CD4-positive, alpha-beta T cell treated with Interleukin-21 for 1 hour (primary cell): ENCODE data around the gene CEACAM19.
"Not testable (repeated sequence)": the region's sequence is repeated elsewhere in the genome, so short reads cannot be mapped to it uniquely, and the experiment has no call there.

ENCODE experiments used
- DNase-seq: peaks from one replicate; pipeline ENCODE4 v3.0.0-alpha.2; 2020

Gene CEACAM19

DNA sequence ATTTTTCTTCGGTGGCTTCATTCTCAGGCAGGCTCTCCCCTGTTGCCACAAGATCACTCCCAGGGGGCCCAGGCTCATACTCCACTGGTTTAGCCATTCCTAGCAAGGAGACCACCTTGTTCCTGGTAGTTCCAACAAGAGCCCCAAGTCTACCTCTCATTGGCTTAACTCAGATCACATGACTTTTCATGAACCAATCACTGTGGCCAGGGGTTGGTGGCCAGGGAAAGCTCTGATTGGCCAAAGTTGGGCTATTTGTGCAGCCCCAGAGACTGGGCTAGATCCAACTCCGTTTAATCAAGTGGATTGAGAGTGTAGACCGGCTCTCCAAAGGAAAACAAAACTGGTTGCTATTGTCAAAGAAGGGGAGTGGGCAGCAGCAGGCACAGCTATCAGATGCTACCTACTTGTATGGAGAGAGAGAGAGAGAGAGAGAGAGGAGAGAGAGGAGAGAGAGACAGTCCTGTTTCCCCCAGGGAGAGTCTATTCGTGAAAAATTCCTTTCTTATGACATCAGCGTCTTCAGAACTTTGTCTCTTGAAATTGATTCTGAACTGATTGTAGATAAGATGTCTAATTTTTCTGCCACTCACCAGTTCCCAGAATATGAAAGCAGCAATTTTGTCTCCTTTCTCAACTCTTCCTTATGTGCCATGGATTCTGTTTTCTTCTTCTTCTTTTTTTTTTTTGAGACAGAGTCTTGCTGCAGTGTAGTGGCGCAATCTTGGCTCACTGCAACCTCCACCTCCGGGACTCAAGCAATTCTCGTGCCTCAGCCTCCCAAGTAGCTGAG is 5.9 kb downstream of the CEACAM19 start:
- no peak for DNase-seq

DNA sequence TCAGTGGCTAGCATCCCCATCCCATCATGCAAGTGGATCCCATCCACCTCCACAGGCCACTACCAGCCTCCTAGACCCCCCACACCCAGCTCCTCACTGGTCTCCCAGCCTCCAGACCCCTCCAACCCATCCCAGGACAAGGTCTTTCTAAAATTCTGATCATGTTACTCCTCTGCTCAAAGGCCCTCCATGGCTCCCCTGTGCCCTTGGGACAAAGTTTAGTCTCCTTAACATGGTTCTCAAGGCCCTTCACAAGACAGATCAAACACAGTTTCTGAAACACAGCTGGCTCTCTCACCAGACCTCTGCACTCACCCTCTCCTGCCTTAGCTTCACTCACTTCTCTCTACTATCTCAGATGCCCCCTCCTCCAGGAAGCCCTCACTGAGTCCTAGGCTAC is 9.3 kb downstream of the CEACAM19 start:
- no peak for DNase-seq

GRCh38 chr19:44681992-44682790 is 10.9 kb downstream of the CEACAM19 start:
- DNase-seq, result no peak

DNA sequence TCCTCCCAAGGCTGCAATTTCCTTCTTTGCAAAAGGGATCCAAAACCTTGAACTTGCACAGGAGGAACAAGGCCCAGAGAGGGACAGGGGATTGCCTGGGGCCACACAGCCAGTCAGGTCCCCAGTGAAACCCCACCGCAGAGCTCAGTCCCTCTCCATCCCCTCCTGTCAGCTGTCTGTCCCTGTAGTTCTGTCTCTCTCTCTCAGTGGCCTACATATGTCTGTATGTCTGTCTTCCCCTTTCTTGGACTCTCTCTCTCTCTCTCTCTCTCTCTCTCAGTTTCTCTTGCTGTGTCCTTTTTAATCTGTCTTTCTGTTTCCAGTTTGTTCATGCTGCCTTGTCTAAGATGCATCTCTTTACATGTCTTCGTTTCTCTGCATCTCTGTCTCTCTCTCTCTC is 11.5 kb downstream of the CEACAM19 start:
- DNase-seq, result no peak

GRCh38 chr19:44683434-44684210 is 12.3 kb downstream of the CEACAM19 start:
- no peak for DNase-seq

DNA sequence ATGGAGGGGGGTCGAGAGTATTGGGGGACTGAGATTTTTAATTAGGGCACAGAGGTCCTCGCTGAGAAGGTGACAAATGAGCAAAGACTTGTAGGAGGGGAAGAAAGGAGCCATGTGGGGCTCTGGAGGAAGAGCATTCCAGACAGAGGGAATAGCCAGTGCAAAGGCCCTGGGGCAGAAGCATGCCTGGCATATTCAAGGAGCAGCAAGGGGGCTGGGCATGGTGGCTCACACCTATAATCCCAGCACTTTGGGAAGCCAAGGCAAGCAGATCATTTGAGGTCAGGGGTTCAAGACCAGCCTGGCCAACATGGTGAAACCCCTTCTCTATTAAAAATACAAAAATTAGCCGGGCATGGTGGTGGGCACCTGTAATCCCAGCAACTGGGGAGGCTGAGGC is 13.1 kb downstream of the CEACAM19 start:
- DNase-seq, result not testable (repeated sequence)

- DNase-seq, result no peak
Observed at GRCh38 chr19:44684892-44685863, 13.9 kb downstream of the CEACAM19 start.

DNA sequence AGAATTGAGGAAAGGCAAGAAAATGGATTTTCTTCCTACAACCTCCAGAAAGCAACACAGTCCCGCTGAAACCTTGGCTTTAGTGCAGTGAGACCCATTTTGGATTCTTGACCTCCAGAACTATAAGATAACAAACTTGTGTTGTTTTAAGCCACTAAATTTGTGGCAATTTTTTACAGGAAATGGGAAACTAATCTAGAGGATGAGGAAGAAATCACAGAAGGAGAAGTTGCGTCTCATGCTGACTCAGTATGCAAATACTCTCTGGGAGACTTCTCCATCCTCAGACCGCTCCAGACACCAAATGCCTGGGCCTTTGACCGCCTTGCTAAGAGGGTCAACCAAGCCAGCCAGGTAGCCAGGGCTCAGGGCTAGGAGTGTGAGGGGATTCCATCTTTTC is 14.6 kb downstream of the CEACAM19 start:
- DNase-seq, result no peak

DNA sequence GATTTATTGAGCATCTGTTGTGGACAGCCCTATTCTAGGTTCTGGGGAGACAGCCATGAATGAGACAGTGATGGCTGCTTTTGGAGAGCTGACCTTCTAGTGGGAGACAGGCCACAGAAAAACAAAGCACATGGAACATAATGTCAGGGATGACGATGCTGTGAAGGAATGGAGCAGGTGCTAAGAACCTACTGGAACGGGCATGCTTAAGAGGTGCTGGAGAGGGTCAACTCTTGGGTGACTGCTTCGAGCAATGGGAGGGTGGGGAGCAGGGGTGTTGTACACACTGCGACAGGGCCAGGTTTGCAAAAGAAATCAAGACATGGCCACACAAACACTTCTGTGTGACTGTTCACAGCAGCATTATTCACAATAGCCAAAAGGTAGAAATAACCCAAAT is 15.6 kb downstream of the CEACAM19 start:
- no peak for DNase-seq

GRCh38 chr19:44687888-44688287 is 16.6 kb downstream of the CEACAM19 start:
- DNase-seq, result no peak

DNA sequence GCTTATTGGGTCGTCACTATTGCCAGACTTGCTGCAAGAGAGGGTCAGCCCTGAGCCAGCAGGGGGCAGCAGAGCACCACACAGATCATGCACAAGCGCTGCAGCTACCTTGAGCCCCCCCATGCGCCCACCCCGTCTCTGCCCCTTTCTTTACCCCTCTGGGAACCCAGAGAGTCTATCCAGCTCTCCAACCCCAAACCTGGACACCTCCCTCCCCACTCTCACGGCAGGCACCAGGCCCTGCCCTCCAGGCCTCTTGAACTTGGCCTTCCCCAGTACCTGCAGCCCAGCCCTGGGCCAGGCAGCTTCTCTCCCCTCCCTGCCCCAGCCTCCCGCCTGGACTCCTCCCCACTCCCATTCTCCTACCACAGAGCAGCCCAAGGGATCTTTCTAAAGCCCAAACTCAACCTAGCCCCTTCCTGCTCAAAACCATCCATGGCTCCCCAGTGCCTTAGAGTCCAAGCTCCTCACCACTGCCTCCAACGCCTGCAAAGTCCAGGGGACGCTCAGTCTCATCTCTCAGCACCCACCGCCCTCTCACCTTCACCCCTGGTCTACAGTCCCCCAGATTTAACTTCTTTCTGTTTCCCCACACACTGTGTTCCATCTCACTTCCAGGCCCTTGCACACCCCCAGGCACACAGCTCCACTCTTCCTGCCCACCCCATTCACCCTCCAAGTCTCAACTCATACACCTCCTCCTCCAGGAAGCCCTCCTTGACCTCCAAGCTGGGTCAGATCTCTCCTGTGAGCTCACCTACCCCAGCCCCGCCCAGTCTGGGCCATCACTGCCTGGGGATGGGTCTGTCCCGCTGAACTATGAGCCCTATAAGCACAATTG is 18.2 kb downstream of the CEACAM19 start:
- peak; percentile 73 for DNase-seq

DNA sequence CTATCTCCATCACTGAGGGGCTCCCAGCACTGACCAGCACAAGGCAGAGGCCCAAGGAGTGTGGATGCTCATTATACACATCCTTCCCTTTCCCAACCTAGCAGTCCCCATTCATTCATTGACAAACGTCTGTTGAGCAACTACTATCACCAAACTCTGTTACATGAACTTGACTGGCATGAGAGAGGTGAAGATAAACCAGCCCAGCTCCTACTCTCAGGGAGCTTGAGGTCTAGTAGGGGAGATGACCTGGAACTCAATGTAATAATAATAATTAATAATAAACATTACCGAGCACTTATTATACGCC is 18.8 kb downstream of the CEACAM19 start:
- no peak for DNase-seq

- DNase-seq, result no peak
Observed at GRCh38 chr19:44692379-44692721, 21.1 kb downstream of the CEACAM19 start.

DNA sequence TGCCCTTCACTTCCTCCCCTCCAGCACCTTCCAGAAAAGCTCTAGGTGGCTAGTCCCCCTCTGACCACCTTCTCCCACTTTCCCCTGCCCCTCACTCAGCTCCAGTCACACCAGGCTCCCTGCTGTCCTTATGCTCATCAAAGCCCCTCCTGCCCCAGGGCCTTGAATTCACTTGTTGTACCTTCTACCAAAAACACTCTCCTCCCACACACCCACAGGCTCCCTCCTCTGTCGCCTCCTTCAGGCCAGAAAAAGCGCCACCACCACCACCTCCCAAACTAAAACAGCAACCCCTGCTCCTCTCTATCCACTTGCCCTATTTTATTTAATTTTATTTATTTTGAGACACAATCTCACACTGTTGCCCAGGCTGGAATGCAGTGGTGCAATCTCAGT is 22.9 kb downstream of the CEACAM19 start:
- DNase-seq, result peak; percentile 18

DNA sequence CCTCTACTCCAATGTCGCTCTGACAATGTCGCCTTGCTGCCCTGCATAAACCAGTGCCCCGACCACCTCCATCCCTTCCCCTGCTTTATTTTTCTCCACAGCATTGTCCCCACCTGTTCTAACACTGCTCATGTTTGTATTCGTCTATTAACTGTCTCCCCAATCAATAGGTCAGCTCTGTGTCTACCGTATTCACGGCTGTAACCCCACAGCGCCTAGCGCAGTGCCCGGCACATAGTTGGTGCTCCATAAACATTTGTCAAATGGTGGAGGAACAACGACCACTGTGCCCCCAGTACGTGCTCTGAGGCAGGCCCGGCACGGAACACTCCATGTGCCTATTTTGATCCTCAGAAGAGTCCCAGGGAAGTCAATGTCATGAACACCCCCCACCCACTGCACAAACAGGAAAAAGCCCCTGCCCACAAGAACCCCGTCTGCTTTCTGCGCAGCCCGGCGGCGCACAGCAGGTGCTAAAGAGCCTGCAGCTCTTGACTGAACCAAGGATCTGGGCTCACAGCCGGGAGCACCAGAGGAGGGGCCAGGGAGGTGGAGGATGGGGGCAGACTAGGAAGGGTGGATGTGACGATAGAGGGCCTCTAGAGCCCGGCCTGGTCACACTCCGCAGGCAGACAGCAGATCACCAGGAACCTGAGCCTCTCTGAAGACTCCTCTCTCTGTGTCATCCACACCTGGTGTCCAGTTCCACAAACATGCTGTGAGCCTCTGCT is 25.8 kb downstream of the CEACAM19 start:
- no peak for DNase-seq

DNA sequence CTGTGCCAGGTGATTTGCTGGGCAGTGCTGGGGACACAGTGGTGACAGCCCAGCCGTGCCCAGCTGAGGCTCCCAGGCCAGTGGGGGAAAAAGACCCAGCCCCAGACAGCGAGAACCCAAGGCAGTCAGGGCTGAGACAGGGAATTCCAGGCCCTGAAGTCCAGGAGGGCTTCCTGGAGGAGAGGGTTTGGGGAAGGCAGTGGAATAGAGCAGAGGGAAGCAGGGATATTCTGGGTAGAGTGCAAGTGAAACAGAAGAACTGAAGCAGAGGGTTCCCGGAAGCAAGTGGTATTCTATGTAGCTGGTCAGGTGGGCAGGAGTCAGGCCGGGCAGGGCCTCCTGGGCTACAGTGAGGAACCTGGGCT is 26.4 kb downstream of the CEACAM19 start:
- DNase-seq, result no peak

DNA sequence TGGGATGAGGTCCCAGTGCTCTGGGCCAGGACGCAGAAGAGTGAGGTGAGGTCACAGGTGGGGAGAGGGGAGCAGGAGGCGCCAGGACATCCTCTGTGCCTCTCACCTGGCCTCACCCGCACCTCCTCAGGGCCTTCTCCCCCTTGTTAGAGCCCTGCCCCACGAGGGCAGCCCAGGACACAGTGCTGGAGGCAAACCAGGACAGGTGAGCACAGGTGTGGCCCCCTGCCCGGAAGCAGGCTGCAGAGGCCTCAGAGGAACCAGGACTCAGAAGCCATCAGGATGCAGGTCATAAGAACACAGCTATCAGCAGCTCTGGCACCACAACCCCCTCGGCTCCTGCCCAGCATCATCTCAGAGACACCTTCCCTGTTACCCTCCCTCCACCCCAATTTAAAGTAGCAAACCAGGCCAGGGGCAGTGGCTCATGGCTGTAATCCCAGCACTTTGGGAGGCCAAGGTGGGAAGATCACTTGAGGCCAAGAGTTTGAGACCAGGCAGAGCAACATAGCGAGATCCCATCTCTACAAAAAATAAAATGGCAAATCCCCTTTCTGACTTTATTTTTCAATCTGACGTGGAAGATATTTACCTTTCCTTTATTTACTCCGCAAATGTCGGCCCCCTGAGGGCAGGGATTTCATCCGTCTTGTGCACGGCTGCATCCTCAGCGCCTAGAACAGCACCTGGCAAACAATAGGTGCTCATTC is 27.4 kb downstream of the CEACAM19 start, which contains the start of gene CEACAM16:
Gene CEACAM16 (plus strand): TSS at position 660 of the 710 bp plus-strand sequence. CDS start 2,306 bp downstream, outside the sequence.
- no peak for DNase-seq

DNA sequence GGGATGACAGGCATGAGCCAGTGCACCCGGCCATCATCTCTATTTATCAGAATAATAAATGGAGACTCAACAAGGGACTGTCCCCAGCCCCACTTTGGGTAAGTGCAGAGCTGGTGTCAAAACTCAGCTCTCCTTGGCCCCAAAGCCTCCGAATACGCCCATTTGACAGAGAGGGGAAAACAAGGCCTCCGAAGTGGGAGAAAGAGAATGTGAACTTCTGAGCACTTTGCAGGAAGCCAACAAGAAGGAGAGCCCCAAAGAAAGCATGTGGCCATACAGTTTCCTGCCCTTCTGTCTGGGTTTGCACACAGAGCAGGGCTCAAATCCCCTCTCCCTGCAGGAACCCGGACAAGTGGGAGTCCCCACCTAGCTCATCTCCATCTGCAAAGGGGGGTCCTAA is 29.3 kb downstream of the CEACAM19 start:
- no peak for DNase-seq

DNA sequence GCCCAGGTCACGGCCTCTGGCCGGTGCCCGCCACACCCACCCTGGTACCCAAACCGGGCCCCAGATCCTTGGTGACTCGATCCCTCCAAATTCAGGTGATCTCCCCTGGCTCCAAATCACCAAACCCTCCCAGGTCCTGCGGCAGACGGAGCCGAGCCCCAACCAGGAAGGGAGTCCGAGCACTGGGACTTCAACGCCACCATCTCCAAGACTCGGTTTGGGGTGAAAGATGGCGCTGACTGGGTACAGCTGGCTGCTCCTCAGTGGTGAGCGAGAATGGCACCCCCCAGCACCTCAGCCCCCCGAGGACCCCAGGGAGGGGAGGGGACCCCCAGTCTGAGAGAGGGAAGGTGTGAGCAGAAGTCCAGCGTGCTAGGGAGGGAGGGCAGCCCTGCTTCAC is 29.9 kb downstream of the CEACAM19 start:
- DNase-seq, result no peak

GRCh38 chr19:44702551-44703176 is 31.4 kb downstream of the CEACAM19 start:
- no peak for DNase-seq
